ENCODE measurements around the gene CADM3.

CADM3 gene

DNA sequence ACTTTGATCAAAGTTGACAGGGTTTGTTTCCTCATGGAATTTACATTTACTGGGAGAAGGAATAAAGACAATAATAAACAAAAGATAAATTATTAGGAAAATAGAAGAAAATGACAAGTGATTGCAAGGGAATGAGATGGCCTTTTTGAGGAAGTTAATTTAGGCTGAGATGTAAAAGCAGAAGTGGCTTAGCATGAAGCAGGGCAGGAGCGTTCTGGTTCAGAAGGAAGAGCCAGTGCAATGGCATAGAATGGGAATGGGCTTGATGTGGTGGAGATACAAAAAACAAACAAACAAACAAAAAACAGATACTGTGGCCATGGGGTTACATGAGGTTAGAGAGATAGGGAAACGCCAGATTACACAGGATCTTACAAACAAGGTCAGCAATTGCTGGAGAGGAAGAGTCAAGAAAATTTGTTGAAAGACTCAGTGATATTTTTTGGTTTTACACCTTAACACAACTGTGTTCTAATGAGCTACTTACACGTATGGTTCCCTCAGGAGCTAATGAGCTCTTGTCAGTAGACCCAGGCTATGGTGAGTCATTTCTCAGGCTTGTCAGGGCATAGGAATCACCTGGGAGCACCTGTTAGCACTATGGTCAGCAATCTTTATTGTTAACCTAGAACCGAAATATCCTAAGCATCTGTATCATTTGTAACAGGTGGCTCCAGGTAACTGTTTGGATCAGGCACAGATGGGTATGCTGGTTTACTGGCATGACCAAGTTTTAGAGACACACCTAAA, 8.7 kb upstream of the CADM3 start:
- H3K9me3 Mint-ChIP-seq, result no peaks in the 10 kb centered on the region

DNA sequence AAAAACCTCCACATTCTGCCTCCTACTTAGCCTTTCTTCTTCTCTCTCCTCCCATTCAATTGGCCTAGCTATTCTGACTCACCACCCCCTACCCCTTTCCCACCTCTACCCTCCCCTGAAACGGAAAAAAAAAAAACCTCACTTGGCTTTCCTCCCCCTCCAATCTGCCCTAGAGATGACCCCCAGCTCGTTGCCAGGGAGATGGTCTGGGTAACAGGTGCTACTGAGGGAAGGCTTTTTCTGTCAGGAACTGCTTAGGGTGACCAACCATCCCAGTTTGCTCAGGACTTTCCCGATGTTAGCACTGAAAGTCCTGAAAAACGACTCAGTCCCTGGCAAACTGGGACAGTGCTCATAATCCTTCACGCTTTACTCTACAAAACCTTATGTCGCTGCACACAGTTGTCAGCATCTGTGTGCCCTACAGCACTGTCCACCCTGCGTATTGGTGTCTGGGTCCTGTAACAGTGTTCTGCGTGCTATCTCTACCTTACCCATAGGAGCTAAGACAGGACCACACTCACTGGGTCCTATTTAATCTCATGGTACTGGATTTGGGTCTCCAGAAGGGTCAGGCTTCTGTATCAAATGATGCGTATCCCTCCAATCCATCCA, 7.7 kb upstream of the CADM3 start:
- no peaks in the 10 kb centered on the region for H3K9me3 Mint-ChIP-seq

More for the DNA sequence above, 8.7 kb upstream of the CADM3 start:
- no peak for DNase-seq
- no peak overlapping the region for H3K4me3 Mint-ChIP-seq
- H3K27me3 Mint-ChIP-seq, result peaks cover 62% of the 10 kb centered on the region
- H3K4me1 Mint-ChIP-seq (ENCODE audit: low read depth), result peaks cover 2% of the 10 kb centered on the region
- no peak overlapping the region for H3K27ac Mint-ChIP-seq
- no peaks in the 10 kb centered on the region for H3K36me3 Mint-ChIP-seq (ENCODE audit: low read depth)

DNA sequence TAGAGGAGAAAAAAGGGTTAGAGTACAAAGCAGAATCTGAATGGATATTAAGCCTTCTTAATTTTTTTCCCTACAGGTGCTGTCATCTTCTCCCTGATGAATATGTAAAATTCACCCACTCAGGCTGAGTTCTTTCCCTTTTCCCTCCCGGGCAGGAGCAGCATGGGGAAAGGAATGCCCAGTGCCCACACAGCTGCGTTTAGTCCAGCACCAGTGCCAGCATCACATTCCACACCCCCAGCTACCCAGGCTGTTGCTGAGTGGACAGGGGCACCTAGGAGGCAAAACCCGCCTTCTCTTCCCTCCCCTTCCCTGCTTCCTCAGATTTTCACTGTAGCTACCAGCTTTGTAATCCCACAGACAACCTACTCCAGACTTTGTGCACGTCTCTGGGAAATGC, 3.4 kb upstream of the CADM3 start:
- Mint-ChIP-seq H3K9me3 (no peaks in the 10 kb centered on the region), H3K27ac (no peak overlapping the region), H3K4me3 (no peak overlapping the region), H3K4me1 (ENCODE audit: low read depth) (peaks cover 3% of the 10 kb centered on the region), H3K36me3 (ENCODE audit: low read depth) (no peaks in the 10 kb centered on the region), H3K27me3 (peaks cover 77% of the 10 kb centered on the region)
- no peak for DNase-seq

More for the DNA sequence above, 7.7 kb upstream of the CADM3 start:
- DNase-seq, result no peak
- Mint-ChIP-seq H3K36me3 (ENCODE audit: low read depth) (no peaks in the 10 kb centered on the region), H3K4me1 (ENCODE audit: low read depth) (peaks cover 2% of the 10 kb centered on the region), H3K4me3 (no peak overlapping the region), H3K27ac (no peak overlapping the region), H3K27me3 (peaks cover 69% of the 10 kb centered on the region)

DNA sequence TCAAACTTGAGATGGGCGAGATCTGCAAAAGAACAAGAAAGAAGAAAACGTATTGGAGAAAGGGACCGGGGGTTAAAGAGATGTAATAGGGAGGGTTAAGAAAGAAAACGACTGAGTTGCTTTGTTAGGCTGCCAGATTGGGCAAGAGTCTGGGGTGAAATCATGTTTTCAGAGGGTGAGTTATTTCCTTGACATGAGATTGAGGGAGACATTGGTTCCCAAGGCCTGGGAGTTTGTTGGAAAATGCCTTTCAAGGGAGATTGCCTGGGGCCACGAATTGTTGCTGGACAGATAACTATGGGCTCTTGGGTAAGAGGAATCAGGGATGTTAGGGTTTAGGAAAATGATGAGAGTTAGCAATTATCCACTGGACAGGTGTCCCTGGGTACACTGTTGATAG, 776 bp upstream of the CADM3 start:
- H3K27ac Mint-ChIP-seq, result no peak overlapping the region
- no peaks in the 10 kb centered on the region for H3K36me3 Mint-ChIP-seq (ENCODE audit: low read depth)
- H3K4me1 Mint-ChIP-seq (ENCODE audit: low read depth), result peaks cover 3% of the 10 kb centered on the region
- DNase-seq, result no peak
- H3K27me3 Mint-ChIP-seq, result peaks cover 82% of the 10 kb centered on the region
- no peak overlapping the region for H3K4me3 Mint-ChIP-seq
- H3K9me3 Mint-ChIP-seq, result no peaks in the 10 kb centered on the region

DNA sequence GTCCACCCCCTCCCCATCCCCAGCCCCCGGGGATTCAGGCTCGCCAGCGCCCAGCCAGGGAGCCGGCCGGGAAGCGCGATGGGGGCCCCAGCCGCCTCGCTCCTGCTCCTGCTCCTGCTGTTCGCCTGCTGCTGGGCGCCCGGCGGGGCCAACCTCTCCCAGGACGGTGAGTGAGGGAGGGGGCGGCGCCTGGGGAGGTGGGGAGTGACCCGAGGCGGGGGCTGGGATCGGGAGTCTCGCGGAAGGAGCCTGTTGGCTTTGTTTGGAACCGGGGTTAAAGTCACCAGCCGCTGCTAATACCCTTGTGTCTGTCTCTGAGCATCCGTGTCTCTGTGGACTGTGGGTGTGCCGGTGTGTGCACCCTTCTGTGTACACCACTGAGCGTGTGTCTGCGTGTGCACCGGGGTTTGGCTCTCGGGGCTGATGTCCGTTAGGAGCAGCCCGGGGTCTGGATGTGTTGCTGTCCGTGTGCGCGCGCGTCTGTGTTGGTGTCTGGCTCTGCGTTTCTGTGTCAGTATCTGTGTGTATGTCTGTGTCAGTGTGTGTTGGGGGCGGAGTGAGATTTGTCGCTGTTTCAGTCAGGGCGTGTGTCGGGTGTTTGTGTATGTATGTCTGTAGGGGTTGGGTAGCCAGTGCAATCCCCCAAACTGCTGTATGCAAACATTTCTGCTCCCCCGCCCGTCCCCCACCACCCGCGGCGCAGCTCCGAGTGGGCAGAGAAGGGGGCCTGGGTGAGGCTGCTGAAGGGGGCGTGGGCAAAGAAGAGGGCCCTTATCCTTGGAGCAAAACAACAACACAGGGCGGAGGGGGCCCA, 480 bp downstream of the CADM3 start:
- DNase-seq, result no peak
- no peaks in the 10 kb centered on the region for H3K9me3 Mint-ChIP-seq
- H3K4me3 Mint-ChIP-seq, result peak overlapping the region; percentile 15
- no peaks in the 10 kb centered on the region for H3K36me3 Mint-ChIP-seq (ENCODE audit: low read depth)
- no peak overlapping the region for H3K27ac Mint-ChIP-seq
- peaks cover 73% of the 10 kb centered on the region for H3K27me3 Mint-ChIP-seq
- peaks cover 3% of the 10 kb centered on the region for H3K4me1 Mint-ChIP-seq (ENCODE audit: low read depth)

DNA sequence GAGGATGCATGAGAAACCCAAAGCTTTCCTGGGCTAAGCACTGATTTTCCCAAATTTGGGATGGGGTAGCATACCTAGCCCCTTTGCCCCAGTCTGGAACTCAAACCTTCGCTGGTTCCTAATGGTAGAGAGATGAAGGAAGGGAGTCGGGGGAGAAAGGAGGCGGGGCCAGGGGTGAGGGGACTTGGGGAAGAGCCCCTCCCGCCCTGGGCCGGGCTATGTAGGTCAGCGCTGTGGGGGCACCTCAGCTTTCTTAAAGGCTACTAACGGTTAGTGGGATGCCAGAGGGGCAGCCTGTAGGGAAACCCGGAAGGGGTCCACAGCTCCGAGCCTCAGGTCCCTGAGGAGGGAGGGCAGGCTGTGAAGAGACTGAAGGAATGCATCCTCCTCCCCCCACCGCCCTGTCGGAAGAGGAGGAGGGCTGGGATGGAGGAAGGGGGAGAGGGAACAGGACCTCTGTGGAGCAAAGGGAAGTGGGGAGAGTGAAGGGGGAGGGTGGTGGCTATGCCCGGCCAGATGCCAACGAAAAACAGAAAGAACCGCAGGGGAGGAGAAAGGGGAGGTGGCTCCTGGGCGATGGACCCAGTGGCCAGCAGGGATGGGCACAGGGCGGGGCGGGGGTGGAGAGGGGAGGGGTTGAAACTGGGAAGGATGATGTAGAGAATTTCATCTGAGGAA, 1.3 kb downstream of the CADM3 start:
- Mint-ChIP-seq H3K9me3 (no peaks in the 10 kb centered on the region), H3K27ac (no peak overlapping the region), H3K27me3 (peaks cover 73% of the 10 kb centered on the region)

DNA sequence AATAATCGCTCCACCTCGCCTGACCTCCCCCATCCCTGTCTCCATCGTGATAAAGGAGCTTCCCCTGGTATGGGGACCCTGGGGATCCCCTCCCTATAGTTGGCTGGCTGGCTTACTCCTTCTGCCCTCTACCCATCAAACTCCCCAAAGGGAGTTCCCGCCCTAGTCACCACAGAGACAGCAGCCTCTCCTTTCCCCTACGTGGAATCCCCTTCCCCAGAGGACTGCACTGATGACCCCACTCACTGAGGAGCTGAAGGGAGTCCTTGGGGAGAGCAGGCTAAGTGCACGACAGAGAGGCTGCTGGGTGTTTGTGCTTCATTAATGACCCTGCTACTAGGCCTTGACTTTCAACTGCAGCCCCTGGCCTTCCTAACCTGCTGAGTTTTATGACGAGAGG, 1.9 kb downstream of the CADM3 start:
- Mint-ChIP-seq H3K36me3 (ENCODE audit: low read depth) (no peaks in the 10 kb centered on the region), H3K4me1 (ENCODE audit: low read depth) (peaks cover 3% of the 10 kb centered on the region), H3K27ac (no peak overlapping the region), H3K27me3 (peaks cover 69% of the 10 kb centered on the region), H3K4me3 (no peak overlapping the region), H3K9me3 (no peaks in the 10 kb centered on the region)
- DNase-seq, result no peak

More for the DNA sequence above, 1.3 kb downstream of the CADM3 start:
- Mint-ChIP-seq H3K36me3 (ENCODE audit: low read depth) (no peaks in the 10 kb centered on the region), H3K4me1 (ENCODE audit: low read depth) (peaks cover 3% of the 10 kb centered on the region), H3K4me3 (no peak overlapping the region)
- DNase-seq, result no peak

DNA sequence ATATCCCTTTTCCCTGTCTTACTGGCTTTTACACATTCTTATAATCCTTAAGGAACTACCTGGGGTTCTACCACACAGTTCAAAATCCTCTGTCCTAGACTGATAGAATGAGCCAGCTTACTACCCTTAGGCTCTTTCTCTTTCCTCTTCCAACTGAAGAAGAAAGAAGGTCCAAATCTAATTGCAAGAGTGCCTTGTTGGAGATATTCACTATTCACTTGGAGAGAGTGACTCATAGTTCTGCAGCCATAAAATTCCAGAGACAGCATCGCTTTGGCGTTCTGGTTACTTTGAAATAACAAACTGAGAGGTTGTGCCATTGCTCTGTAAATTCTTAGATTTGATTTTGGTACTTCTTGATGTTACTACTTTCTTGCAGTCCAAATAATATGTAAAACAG, 4.2 kb downstream of the CADM3 start:
- H3K27me3 Mint-ChIP-seq, result peaks cover 71% of the 10 kb centered on the region
- no peak overlapping the region for H3K27ac Mint-ChIP-seq
- H3K4me1 Mint-ChIP-seq (ENCODE audit: low read depth), result peaks cover 3% of the 10 kb centered on the region
- no peak for DNase-seq
- no peaks in the 10 kb centered on the region for H3K9me3 Mint-ChIP-seq
- no peaks in the 10 kb centered on the region for H3K36me3 Mint-ChIP-seq (ENCODE audit: low read depth)
- H3K4me3 Mint-ChIP-seq, result no peak overlapping the region

DNA sequence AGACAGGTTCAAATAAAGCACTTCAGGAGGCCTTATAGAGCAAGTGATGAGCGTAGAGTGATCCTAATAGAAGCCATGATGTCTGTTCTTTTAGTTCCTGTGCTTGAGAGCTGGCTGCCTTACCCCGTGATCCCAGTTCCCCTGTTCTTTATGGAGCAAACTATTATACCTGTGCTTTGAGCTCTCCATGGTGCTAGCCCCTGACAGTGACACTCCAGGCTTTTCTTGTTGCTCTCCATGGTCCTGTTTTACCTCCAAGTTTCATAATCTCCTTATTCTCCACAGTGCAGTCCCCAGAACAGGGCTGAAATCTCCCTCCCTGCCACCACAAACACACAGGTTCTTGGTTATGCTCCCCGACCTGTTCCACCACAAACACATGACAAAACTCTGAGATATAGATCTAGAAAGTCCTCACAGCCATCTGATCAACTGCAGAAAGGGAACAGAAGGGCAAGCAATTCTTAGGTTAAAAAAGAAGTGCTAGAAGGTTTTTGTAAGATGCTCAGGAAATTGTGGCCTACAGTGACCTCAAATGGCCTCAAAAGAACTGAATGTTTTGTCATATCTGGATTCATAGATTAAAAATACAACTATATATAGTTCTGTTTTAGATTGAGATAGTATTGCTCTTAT, 6.0 kb downstream of the CADM3 start:
- Mint-ChIP-seq H3K4me1 (ENCODE audit: low read depth) (no peaks in the 10 kb centered on the region), H3K4me3 (no peak overlapping the region), H3K36me3 (ENCODE audit: low read depth) (no peaks in the 10 kb centered on the region), H3K27ac (no peak overlapping the region), H3K27me3 (peaks cover 73% of the 10 kb centered on the region), H3K9me3 (no peaks in the 10 kb centered on the region)
- no peak for DNase-seq

DNA sequence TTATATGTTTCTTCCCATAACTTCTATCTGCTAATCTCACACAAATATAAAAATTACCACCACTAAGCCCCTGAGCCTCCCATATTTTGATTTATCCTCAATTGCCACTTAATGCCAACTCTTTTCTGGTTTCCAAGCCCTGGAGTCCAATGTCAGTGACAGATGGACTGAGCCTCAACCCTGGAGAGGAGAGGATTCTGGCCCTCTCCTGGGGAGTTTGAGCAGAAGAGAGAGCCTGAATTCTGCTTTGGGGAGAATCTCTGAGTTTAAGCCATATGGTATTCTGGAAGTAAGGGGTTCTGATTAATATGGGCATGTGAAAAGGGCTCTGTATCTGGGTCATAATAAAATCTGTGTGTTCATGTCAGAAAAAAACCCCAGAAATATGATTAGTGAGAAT, 8.5 kb downstream of the CADM3 start:
- H3K4me3 Mint-ChIP-seq, result no peak overlapping the region
- no peak overlapping the region for H3K27ac Mint-ChIP-seq
- H3K9me3 Mint-ChIP-seq, result no peaks in the 10 kb centered on the region
- H3K27me3 Mint-ChIP-seq, result peaks cover 63% of the 10 kb centered on the region
- no peak for DNase-seq
- H3K36me3 Mint-ChIP-seq (ENCODE audit: low read depth), result no peaks in the 10 kb centered on the region
- no peaks in the 10 kb centered on the region for H3K4me1 Mint-ChIP-seq (ENCODE audit: low read depth)

DNA sequence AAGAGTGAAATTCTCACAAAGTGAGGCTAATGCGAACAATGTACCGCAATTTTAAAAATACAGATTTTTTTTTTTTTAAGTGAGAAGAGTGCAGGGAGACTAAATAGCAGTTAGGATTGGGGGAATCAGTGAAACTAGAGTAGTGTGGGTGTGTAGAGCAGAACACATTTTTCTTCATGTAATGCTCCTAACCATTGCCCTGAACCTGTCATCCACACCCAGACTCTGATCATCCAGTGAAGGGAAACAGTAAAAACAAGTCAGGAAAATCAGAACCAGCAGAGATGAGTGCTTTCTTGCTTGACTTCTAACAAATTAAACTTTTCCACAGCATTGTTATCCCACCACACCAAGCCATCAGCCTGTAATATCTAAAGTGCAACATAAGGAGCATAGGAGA, 9.1 kb downstream of the CADM3 start:
- Mint-ChIP-seq H3K4me3 (no peak overlapping the region), H3K27me3 (peaks cover 64% of the 10 kb centered on the region)

DNA sequence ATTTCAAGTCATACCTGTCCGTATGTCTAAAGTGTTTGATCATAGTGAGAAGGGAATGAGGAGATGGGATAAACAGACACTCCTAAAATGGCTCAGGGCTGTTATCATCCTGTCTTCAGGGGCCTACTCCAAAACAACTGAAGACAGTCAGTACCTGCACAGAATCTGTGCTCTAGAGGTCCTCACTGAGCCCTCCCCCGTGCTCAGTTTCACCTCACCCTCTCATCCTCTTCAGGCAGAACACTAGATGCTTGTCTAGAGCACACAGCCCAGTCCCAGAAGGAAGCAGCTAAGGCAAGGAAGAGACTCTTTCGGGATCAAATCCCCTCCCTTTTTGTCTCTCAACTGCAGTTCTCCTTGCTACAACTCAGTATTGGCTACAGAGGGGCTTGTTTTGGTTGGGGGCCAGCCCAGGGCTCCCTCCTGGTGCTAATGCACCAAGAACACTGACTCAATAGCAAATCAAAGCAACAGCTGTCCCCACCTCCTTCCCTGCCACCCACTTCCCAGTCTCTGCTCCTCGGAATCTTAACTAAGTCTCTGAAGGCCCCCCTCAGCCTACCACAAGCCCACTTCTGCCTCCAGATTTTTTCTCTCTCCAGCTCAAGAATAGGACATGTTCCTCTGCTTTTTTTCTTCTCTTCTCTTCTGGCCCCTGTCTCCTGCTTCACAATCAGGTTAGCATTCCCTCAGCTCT, 10.1 kb downstream of the CADM3 start:
- no peak overlapping the region for H3K4me3 Mint-ChIP-seq
- no peaks in the 10 kb centered on the region for H3K4me1 Mint-ChIP-seq (ENCODE audit: low read depth)
- peaks cover 69% of the 10 kb centered on the region for H3K27me3 Mint-ChIP-seq
- no peaks in the 10 kb centered on the region for H3K9me3 Mint-ChIP-seq
- no peak overlapping the region for H3K27ac Mint-ChIP-seq
- DNase-seq, result no peak
- H3K36me3 Mint-ChIP-seq (ENCODE audit: low read depth), result no peaks in the 10 kb centered on the region

More for the DNA sequence above, 9.1 kb downstream of the CADM3 start:
- no peaks in the 10 kb centered on the region for H3K36me3 Mint-ChIP-seq (ENCODE audit: low read depth)
- H3K9me3 Mint-ChIP-seq, result no peaks in the 10 kb centered on the region
- no peaks in the 10 kb centered on the region for H3K4me1 Mint-ChIP-seq (ENCODE audit: low read depth)
- DNase-seq, result no peak
- H3K27ac Mint-ChIP-seq, result no peak overlapping the region

DNA sequence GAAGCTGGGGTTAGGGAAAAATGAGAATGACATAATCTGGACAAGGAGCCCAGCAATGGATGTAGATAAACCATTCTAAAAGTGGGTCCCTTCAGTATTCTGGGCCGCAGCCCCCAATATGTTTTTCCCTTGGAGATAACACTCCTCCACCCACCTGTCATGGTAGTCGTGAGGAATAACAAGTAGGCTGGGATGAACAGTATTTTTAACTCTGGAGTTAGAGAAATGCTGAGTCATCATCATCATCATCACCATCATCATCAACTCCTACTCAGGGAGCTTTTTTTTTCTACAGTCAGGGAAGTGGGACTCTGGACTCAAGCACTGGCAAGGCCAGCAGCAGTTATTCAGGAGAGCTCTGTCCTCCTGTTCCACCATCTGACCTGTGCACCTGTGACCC, 12.8 kb downstream of the CADM3 start:
- peaks cover 10% of the 10 kb centered on the region for H3K4me1 Mint-ChIP-seq (ENCODE audit: low read depth)
- DNase-seq, result no peak
- H3K27ac Mint-ChIP-seq, result no peak overlapping the region
- no peak overlapping the region for H3K4me3 Mint-ChIP-seq
- no peaks in the 10 kb centered on the region for H3K36me3 Mint-ChIP-seq (ENCODE audit: low read depth)
- peaks cover 83% of the 10 kb centered on the region for H3K27me3 Mint-ChIP-seq
- no peaks in the 10 kb centered on the region for H3K9me3 Mint-ChIP-seq

DNA sequence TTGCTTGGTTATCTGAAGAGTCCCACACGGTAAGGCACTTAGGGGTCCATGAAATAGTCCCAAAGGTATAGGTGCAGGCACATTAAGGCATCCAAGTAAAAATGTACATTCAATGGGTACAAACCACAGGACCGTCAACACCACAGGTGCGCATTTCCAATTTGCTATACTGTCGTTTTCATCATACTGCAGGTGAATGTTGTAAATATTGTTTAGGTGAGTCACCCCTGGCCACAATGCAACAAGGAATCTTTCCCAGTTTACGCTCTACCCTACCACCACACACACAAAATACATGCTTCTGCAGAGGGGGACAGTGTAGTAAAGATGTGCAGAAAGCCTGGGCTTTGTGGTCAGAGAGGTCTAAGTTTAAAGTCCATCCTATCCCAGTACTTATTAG, 13.7 kb downstream of the CADM3 start:
- Mint-ChIP-seq H3K36me3 (ENCODE audit: low read depth) (no peaks in the 10 kb centered on the region), H3K27ac (no peak overlapping the region), H3K4me3 (no peak overlapping the region), H3K27me3 (peaks cover 83% of the 10 kb centered on the region), H3K4me1 (ENCODE audit: low read depth) (peaks cover 10% of the 10 kb centered on the region), H3K9me3 (no peaks in the 10 kb centered on the region)
- no peak for DNase-seq

Data from activated T-cell treated with anti-CD3 and anti-CD28 coated beads, Interleukin-2, amount 50 U/mL, for 24 hours (primary cell).